Inferior parietal cortex (tissue), 1 donor: ENCODE measurements around the gene MEF2D.

Experiments
- DNase-seq: peaks from one replicate; pipeline ENCODE4 v3.0.0-alpha.2; 2016; ENCODE audit errors: extremely low spot score

The MEF2D gene

GRCh38 chr1:156444407-156445001 is 56.1 kb downstream of the MEF2D start:
- no peak for DNase-seq

GRCh38 chr1:156443286-156443685 is 57.3 kb downstream of the MEF2D start:
- no peak for DNase-seq

- no peak for DNase-seq
Observed at GRCh38 chr1:156440654-156441437, 59.7 kb downstream of the MEF2D start.

GRCh38 chr1:156439777-156440183 is 60.8 kb downstream of the MEF2D start:
- DNase-seq = no peak

GRCh38 chr1:156439036-156439776 is 61.4 kb downstream of the MEF2D start:
- no peak for DNase-seq

- no peak for DNase-seq
Observed at GRCh38 chr1:156438278-156438987, 62.1 kb downstream of the MEF2D start.

- DNase-seq = no peak
Observed at GRCh38 chr1:156437037-156437867, 63.3 kb downstream of the MEF2D start.

GRCh38 chr1:156436141-156437036 is 64.2 kb downstream of the MEF2D start:
- no peak for DNase-seq

GRCh38 chr1:156435545-156436140 is 64.9 kb downstream of the MEF2D start:
- peak; percentile 34 for DNase-seq

- DNase-seq = peak; percentile 33
Observed at GRCh38 chr1:156434989-156435544, 65.5 kb downstream of the MEF2D start.

GRCh38 chr1:156433602-156434001 is 67.0 kb downstream of the MEF2D start:
- DNase-seq = no peak

- peak; percentile 18 for DNase-seq
Observed at GRCh38 chr1:156433032-156433431, 67.5 kb downstream of the MEF2D start.

- no peak for DNase-seq
Observed at GRCh38 chr1:156432669-156433018, 67.9 kb downstream of the MEF2D start.

- DNase-seq = no peak
Observed at GRCh38 chr1:156431769-156432668, 68.6 kb downstream of the MEF2D start.

- no peak for DNase-seq
Observed at GRCh38 chr1:156431366-156431765, 69.2 kb downstream of the MEF2D start.

GRCh38 chr1:156430866-156431265 is 69.7 kb downstream of the MEF2D start:
- no peak for DNase-seq

- DNase-seq = no peak
Observed at GRCh38 chr1:156430303-156430702, 70.3 kb downstream of the MEF2D start.

GRCh38 chr1:156429313-156430060 is 71.1 kb downstream of the MEF2D start:
- no peak for DNase-seq
